ENCODE data around the gene LIN7C.

- TF ChIP-seq CTCF (conservative IDR thresholded peaks at IDR 0.05; ENCODE audit: low read depth, low read length), result peak; percentile 88
- no peak for TF ChIP-seq EZH2 (IDR thresholded peaks at IDR 0.05; ENCODE audit: low read length, unreplicated experiment)
These were observed 20.4 kb downstream of the LIN7C start for GRCh38 chr11:27485930-27486773.
